Activated CD4-positive, alpha-beta T cell treated with anti-CD3 and anti-CD28 coated beads for 1 hour (primary cell): ENCODE results near the gene RPTOR.

Experiments used
- DNase-seq: peaks from one replicate; pipeline ENCODE4 v3.0.0-alpha.2; 2020

The RPTOR gene

GRCh38 chr17:80671039-80671824, 126.6 kb downstream of the RPTOR start:
- no peak for DNase-seq

DNA sequence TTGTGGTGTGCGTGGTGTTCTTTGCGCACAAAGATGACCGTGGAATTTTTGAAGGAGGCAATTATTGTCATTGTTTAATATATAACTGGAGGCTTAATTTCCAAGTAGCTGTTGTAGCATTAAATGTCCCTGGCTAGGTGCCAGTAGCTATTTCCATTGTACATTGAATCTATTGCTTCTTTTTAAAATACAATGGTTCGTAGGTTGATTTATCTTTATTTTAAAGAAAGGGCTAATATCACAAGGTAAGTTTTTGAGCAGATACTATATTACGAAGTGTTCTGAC, 127.1 kb downstream of the RPTOR start:
- DNase-seq: no peak

GRCh38 chr17:80673152-80673920, 128.7 kb downstream of the RPTOR start:
- no peak for DNase-seq

DNA sequence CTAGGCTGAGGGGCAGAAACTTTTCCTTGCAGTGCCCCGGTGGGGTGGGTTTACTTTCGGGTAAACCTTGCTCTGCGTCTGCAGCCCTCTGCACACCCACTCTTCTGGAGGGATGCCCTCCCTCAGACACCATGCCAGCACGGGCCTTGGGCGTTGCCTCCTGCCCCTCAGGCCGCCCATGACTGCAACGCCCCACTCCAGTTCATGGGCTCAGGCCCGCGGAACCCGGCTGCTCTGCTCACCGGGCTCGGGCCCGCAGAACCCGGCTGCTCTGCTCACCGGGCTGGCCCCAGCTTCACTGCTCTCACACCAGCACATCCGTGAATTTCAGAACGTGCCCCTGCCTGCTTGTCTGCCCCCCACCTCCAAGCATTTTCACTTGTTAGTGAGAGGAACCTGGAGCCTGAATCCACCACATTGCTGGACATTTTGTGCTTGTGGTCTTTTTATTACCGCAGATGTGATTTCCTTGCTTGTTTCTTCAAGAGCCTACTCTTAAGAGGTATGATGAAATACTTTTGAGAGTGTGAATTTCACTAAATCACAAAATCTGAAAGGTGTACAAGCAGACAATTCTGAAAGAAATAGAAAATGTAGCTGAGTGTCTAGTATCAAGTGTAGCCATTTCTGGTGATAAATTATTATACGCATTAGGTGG, 130.9 kb downstream of the RPTOR start:
- no peak for DNase-seq

- DNase-seq: no peak
These were observed 131.4 kb downstream of the RPTOR start for GRCh38 chr17:80676096-80676466.

DNA sequence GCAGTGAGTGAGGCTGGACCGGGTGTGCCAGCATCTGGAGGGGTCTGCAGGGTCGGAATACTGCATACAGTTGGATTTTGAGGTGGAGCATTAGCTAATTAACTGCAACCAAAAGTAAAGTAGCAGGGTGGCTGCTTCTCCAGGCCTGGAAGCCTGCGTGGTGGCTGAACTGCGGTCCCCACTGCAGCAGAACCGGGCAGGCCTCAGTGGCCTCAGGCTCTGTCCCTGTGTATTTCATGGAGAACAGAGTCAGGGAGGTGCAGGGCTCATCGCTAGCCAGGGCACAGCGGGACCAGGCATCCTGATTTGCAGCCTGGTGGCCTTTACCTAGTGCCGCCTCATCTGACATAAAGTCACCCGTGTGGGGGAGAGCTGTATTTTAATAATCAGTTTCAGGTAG, 131.9 kb downstream of the RPTOR start:
- no peak for DNase-seq

DNA sequence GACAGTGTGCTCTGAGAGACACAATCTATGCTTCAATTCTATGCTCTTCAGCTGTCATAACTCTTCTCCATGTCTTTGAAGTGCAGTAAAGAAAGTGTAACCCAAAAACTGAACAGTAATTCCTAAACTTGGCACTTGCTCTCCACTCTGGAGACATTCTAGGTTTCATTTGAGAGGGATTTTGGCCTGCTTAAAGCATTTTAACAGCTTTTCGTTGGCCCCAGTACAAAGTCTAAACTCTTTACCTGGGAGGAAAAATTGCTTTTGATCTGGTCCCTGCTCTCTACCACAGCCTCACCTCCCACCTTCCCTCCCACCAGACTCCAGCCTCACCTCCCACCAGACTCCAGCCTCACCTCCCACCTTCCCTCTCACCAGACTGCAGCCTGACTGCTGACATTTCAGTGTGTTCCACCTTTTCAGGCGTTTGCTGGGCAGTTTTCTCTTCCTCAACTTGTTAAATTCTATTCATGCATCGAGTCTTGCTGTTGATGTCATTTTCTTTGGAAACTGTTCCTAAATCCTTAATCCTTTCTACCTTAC, 132.6 kb downstream of the RPTOR start:
- no peak for DNase-seq

DNA sequence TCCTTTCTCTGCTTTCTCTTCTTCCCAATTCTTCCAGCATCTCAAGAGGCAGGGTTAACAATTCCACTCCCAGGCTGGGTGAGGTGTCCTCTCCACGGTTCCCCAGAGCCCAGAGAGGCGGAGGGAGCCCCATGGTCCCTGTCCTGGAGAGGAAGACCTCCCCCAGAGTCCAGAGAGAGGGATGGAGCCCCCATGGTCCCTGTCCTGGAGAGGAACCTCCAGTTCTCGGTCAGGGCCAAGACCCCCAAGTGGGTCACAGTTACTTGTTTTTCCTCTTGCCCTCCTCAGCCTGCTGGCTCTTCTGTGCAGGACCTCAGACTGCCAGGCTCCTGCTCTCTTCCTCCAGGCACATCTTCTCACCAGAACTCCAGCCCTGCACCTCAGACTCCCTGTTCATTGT, 135.2 kb downstream of the RPTOR start:
- no peak for DNase-seq

GRCh38 chr17:80681215-80681614, 136.6 kb downstream of the RPTOR start:
- DNase-seq: no peak

DNA sequence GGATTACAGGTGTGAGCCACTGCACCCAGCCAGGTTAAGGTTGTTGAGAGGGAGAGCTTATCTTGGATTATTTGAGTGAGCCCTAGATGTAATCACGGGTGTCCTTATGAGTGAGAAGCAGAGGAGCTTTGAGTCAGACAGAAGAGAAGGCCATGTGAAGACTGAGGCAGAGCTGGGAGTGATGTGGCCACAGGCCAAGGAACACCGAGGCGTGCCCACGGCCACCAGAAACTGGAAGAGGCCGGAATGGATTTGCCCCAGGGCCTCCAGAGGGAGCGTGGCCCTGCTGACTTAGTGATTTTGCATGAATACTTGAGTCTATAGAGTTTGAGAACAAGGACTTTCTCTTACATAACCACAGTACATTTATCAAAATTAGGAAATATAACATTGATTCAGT, 137.7 kb downstream of the RPTOR start:
- no peak for DNase-seq

DNA sequence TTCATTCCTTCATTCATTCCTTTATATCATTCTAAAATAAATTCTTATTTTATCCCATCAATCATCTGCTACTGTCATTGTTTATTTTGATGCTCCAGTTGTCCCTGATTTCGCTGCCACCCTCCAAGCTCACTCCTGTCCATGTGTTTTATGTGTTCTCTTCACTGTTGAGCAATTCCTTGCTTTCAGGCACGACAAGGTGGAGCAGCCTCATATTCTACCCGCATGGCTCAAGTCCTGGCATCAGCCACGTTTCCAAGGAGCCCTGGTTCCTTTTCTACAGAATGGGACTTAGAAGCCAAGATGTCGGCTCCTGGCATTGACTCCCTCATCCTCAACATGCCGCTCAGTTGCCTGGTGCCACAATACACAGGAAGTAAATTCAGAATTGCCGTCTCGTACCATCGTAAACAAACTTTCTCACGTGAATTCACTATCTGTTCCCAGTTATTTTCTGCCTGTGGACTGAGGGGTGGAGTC, 139.0 kb downstream of the RPTOR start:
- DNase-seq: no peak

DNA sequence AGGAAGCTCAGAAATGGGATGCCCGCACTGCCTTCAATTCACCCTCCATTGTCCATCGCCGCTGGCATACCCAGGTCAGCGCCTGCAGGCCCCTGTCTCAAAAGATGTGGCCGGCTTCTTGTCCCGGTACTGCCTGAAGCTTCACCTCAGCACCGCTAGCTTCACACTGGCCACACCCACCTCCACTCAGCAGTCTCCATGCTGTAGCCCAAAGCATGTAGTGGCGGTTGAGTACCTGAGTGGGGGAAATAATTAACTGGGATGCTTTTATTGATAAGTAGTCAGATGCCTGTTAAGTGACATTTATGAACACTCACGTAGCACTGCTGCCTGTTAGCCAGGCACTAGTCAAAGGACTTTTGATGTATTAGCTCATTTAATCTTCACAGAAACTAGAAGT, 143.2 kb downstream of the RPTOR start:
- DNase-seq: no peak

- no peak for DNase-seq
These were observed 144.5 kb downstream of the RPTOR start for GRCh38 chr17:80689129-80689619.

DNA sequence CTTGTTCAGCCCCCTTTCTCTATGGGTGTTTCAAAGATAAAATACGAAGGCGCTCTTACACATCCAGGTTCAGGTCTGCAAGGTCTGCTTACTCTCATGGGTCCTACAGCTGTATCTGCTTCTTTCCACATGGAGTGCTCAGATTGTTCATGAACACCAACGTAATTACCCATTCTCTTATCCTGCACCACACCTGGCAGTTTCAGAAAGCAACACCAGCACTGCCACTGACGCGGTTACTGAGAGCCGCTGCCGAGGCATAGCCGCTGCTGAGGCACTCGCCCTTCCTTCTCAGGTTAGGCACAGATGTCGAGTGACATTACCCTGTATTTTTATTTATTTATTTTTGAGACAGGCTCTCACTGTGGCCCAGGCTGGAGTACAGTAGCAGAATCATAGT, 147.1 kb downstream of the RPTOR start:
- DNase-seq: no peak

GRCh38 chr17:80692931-80693467, 148.4 kb downstream of the RPTOR start:
- no peak for DNase-seq

- no peak for DNase-seq
These were observed 148.9 kb downstream of the RPTOR start for GRCh38 chr17:80693511-80693910.

DNA sequence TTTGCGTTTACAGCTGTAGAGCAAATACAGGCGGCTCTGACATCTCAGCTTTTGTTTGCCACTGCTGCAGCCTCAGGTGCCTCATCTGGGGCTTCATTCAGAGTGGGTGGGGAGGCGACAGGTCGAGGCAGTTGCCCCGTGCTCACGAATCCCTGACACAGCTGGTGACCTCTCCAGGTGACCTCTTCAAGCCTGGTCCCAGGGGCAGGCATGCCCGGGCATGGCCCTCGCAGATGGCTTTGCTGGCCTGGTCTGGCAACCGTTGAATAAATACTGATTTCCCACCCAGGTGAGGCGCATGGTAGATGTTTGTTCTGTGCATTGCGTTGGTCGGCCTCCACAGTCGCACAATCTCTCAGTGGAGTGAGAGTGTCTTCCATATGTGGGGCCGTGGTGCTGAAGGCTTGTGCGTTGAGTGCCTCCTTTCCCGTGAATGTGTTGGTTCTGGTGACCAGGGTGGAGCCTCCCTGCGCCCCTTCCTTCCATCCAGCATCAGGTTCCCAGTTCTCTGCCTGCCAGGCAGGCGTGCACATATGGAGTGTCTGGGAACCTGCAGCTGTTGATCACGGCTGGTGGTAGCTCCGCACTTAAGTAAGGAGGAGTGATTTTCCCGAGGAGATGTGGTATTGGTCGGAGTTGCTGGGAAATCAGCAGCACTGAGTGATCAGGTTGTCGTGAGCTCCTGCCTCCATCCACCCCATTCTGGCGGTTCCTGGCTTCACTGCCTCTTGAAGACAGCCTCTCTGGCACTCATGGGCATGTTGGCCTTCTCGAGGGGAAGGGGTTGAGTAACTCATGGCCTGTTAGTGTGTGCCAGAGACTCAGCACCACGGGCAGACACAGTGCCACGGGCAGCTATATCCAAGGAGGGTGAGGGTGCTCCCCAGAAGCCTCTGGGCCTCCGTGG, 149.7 kb downstream of the RPTOR start:
- no peak for DNase-seq

DNA sequence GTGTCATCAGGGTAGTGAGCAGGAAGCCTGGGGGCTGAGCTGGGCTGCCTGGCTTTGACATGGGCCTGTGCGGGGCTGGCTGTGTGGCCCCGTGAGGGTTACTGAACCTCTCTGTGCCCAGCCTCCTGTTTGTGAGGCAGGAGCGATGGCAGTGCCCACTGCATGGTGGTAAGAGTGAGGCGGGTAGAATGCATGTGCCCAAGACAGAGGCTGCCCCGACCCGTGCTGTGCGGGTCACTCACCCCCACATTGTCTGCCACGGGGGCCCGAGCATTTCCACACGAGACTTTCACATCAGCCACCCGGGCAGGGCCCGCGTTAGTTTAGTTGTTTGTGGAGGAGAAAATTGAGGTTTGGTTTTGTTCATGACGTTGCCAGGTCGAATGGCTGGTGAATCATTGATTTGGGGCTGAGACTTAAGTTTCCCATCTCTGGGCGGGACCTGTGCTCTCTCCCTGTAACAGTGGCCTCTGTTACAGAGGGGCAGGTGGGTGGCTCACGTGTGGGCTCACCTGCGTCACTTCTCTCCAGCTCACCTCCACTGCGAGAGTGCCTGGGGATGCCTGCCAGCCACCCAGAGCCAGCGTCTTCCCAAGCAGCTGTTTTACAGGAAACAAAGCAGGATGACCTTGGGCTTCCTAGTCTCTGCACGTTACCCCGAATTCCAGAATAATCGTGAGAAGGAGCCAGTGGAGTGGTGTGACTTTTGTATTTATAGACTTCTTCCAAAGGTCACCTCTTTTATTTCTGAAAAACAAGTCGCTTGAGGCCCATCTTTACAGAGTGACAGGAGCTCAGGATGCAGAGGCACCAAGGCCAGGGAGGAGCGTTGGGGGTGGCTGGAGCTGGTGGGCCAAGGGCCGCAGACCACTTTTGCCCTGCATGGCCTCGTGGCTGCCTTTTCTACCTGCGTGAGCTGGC, 150.6 kb downstream of the RPTOR start:
- no peak for DNase-seq

DNA sequence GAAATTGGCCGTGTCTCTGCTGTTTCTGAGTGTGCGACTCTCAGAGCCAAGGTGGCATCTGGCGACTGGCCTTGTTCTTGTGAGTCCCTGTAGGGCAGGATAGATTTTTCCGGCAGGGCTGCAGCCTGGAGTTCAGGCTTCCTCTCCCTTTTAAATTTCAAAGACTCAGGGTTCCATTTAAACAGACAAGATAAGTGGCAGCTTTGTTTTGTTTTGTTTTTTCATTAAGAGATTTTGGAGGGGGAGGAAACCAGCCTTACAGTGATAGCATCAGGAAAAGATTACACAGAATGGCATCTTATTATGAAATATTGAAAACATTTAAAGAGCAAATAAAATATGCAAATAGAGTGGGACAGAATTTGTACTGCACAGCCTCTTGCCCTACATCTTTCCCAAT, 151.3 kb downstream of the RPTOR start:
- no peak for DNase-seq

DNA sequence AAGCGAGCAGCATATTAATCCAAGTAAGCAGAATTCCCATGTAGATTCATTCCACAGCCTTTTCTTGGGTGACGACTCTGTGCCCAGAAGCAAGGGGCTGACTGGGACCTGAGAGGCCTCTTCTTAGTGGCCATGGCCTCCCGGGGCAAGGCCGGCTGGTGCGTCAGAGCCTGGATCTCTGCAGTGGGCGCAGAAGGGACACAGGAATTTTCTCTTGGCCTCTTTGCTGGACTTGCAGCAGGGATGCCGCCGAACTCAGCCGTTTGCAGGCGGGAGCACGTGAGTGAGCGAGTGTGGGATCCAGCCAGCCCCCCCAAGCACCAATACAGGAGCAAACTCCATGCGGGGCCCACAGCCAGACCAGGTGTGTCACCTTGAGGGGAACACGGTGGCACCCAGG, 151.8 kb downstream of the RPTOR start:
- DNase-seq: no peak

GRCh38 chr17:80696964-80697363, 152.3 kb downstream of the RPTOR start:
- no peak for DNase-seq
